Measurements from ENCODE around the gene TAP1. TPM values are rescaled to one million over a fixed set of nuclear protein-coding genes. Genes with fewer than 3 reads are reported as not detected.

Gene TAP1
- total and polyA plus RNA-seq, 10 of the 15 experiments (the other 5 are each of a cell fraction or from before 2014, with no cell fraction given), result 33.4 to 249 (median 169) TPM

GRCh38 chr6:32886681-32887383 lies 33.3 kb upstream of the TAP1 start:
- intact Hi-C loops (cut with micrococcal nuclease; ENCODE audit: unreplicated experiment), result loop anchor here (10.0 kb wide), 1 partner anchor 198 kb away; no protein-coding TSS in a partner anchor
- no peaks in the 10 kb centered on the region for H3K36me3 ChIP-seq (ENCODE audit: control insufficient read depth in 2 of 2, insufficient read depth in 2 of 2, low read length in 1 of 2)
- POLR2A ChIA-PET, result interaction anchor here (1.2 to 1.7 kb wide), 4 partner anchors 67 to 97 kb away, joined by 3 to 8 read pairs (median 4); partner anchors contain the start of genes BRD2 and HLA-DMA
- H3K79me2 ChIP-seq (ENCODE audit: control insufficient read depth, insufficient read depth, low read length), result no peaks in the 10 kb centered on the region
- RAD21 ChIA-PET (ENCODE audit: unreplicated experiment), result interaction anchor here (1.0 to 6.5 kb wide), 14 partner anchors 8 to 128 kb away, joined by 3 to 104 read pairs (median 8); partner anchors contain the start of genes HLA-DMA, HLA-DMB and TAP2
- TF ChIP-seq, protein P1, sequence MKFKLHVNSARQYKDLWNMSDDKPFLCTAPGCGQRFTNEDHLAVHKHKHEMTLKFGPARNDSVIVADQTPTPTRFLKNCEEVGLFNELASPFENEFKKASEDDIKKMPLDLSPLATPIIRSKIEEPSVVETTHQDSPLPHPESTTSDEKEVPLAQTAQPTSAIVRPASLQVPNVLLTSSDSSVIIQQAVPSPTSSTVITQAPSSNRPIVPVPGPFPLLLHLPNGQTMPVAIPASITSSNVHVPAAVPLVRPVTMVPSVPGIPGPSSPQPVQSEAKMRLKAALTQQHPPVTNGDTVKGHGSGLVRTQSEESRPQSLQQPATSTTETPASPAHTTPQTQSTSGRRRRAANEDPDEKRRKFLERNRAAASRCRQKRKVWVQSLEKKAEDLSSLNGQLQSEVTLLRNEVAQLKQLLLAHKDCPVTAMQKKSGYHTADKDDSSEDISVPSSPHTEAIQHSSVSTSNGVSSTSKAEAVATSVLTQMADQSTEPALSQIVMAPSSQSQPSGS (IDR thresholded peaks at IDR 0.05; ENCODE audit: low read length), result no peak
- TF ChIP-seq BACH1 (IDR thresholded peaks at IDR 0.05; ENCODE audit: borderline replicate concordance) (no peak), ESRRA (IDR thresholded peaks at IDR 0.05; ENCODE audit: low read length) (no peak), ASH2L (IDR thresholded peaks at IDR 0.05; ENCODE audit: borderline replicate concordance, low read depth) (no peak), SRF (IDR thresholded peaks at IDR 0.05; ENCODE audit: low read depth in 2 of 2, low read length in 2 of 2) (no peak), RB1 (IDR thresholded peaks at IDR 0.05; ENCODE audit: borderline replicate concordance) (no peak), CHD1 (IDR thresholded peaks at IDR 0.05; ENCODE audit: low read depth, low read length) (no peak), MXI1 (IDR thresholded peaks at IDR 0.05; ENCODE audit: low read depth, low read length) (no peak), RCOR1 (conservative IDR thresholded peaks at IDR 0.05; ENCODE audit: low read depth, low read length) (no peak), CREB1 (IDR thresholded peaks at IDR 0.05; ENCODE audit: low read depth) (no peak), ZSCAN29 (IDR thresholded peaks at IDR 0.05) (no peak), HCFC1 (IDR thresholded peaks at IDR 0.05; ENCODE audit: low read length) (no peak), PAX5 (IDR thresholded peaks at IDR 0.05; ENCODE audit: borderline replicate concordance, low read depth, low read length) (no peak), PML (IDR thresholded peaks at IDR 0.05; ENCODE audit: low read length) (no peak), BMI1 (IDR thresholded peaks at IDR 0.05; ENCODE audit: borderline replicate concordance) (no peak), SREBF2 (IDR thresholded peaks at IDR 0.05; ENCODE audit: low read length) (no peak), STAT3 (IDR thresholded peaks at IDR 0.05; ENCODE audit: low read depth, low read length) (no peak)
- TF ChIP-seq, protein P2, sequence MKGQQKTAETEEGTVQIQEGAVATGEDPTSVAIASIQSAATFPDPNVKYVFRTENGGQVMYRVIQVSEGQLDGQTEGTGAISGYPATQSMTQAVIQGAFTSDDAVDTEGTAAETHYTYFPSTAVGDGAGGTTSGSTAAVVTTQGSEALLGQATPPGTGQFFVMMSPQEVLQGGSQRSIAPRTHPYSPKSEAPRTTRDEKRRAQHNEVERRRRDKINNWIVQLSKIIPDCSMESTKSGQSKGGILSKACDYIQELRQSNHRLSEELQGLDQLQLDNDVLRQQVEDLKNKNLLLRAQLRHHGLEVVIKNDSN (IDR thresholded peaks at IDR 0.05; ENCODE audit: borderline replicate concordance, extremely low read length, insufficient read depth, low read depth, low read length), result no peak
- TF ChIP-seq, protein P3, sequence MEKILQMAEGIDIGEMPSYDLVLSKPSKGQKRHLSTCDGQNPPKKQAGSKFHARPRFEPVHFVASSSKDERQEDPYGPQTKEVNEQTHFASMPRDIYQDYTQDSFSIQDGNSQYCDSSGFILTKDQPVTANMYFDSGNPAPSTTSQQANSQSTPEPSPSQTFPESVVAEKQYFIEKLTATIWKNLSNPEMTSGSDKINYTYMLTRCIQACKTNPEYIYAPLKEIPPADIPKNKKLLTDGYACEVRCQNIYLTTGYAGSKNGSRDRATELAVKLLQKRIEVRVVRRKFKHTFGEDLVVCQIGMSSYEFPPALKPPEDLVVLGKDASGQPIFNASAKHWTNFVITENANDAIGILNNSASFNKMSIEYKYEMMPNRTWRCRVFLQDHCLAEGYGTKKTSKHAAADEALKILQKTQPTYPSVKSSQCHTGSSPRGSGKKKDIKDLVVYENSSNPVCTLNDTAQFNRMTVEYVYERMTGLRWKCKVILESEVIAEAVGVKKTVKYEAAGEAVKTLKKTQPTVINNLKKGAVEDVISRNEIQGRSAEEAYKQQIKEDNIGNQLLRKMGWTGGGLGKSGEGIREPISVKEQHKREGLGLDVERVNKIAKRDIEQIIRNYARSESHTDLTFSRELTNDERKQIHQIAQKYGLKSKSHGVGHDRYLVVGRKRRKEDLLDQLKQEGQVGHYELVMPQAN (conservative IDR thresholded peaks at IDR 0.05), result no peak
- no peak overlapping the region for H3K4me3 ChIP-seq
- WGBS (ENCODE audit: insufficient coverage, insufficient replicate concordance, low lambda C conversion rate, missing lambda C conversion rate), result 67% methylated on average over 3 of the region's 3 CpGs
- no peak for FAIRE-seq
- no peak overlapping the region for H3K4me2 ChIP-seq (ENCODE audit: control insufficient read depth, insufficient read depth)
- no TSS peak for BruUV-seq (replicated peaks)
- ATAC-seq, result no peak
- H3K9me3 ChIP-seq (replicated peaks; ENCODE audit: control insufficient read depth, insufficient read depth, low read length), result no peaks in the 10 kb centered on the region
- no peak overlapping the region for H3K27ac ChIP-seq (ENCODE audit: control insufficient read depth, insufficient read depth)
- no peaks in the 10 kb centered on the region for H3K4me1 ChIP-seq (ENCODE audit: control insufficient read depth, insufficient read depth, low read length)
- H4K20me1 ChIP-seq (ENCODE audit: control insufficient read depth, insufficient read depth), result no peaks in the 10 kb centered on the region
- no peak for DNase-seq (ENCODE audit: low read depth, low spot score)
- no peak overlapping the region for H3K9ac ChIP-seq (ENCODE audit: control insufficient read depth, insufficient read depth, low read length)
- no peaks in the 10 kb centered on the region; a peak in 1 of 4 replicates for H3K27me3 ChIP-seq (replicated peaks in 1 of 2; ENCODE audit: control insufficient read depth in 2 of 2, insufficient read depth in 2 of 2, low read length in 1 of 2)
- CTCF ChIA-PET, result interaction anchor here (0.9 to 12.7 kb wide), 22 partner anchors 10 to 361 kb away, joined by 3 to 260 read pairs (median 6); partner anchors contain the start of genes BRD2, HLA-DMA, HLA-DMB and TAP2
- SMC1A ChIA-PET (ENCODE audit: uncharacterized antibody, unreplicated experiment), result interaction anchor here (0.9 to 13.8 kb wide), 22 partner anchors 20 to 361 kb away, joined by 3 to 184 read pairs (median 5); partner anchors contain the start of genes BRD2, HLA-DMA and TAP2
- in situ Hi-C loops (cut with MboI), result loop anchor here (5.0 kb wide), 1 partner anchor 100 kb away; no protein-coding TSS in a partner anchor
- H2AFZ ChIP-seq (ENCODE audit: control insufficient read depth, low read depth, low read length), result no peak overlapping the region
